GM19438 (cell line): ENCODE measurements around the gene TMEM132D.
"Not testable (repeated sequence)": the region's sequence is repeated elsewhere in the genome, so short reads cannot be mapped to it uniquely, and the experiment has no call there.

Experiments used
- ATAC-seq: cut with Tn5 transposase; IDR thresholded peaks from one replicate; pipeline ENCODE4 v1.9.1; 2021; ENCODE audit warnings: low read depth; ENCODE audit not compliant: unreplicated experiment

Gene TMEM132D

DNA sequence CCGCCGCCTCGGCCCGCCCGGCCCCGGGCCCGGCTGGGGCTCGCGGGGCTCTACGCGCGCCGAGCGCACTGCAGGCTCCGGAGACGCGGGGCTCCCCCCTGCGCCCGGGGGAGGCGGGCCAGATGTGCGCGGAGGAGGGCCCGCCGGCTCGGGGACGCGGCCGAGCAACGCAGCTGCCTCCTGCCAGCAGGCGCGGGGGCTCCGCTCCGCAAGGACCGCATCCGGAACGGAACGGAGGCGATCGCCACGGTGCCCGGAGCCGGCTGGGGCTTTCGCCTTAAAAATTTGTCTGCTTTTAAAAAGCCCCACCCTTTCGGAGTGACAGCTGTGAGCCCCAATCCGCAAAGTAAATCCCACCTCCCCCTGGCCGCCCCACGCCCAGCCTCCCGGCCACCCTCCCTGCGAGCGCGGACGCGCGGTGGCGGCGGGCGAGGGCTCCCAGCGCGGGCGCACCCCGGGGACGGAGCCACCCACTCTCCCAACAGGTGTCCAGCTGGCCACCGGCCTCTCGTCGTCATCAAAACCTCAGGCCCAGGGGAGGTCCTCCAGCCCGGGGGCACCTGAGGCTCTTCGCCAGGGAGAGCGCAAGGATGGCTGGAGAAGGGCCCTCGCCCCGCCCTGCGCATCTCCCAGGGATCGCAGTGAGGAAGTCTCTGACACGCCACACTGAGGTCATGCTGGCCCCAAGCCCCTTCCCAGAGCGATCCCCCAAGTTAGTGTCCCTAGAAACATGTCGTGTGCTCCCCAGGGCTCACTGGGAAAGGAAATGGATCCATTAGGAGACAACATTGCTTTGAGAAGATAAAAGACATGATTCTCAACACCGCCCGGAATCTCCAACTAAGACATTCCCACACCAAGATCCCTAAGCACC is at the start of gene TMEM132D:
TSS of gene TMEM132D (minus strand) at position 70 of the 874 bp plus-strand sequence.
- ATAC-seq: no peak

- ATAC-seq: no peak
Observed at GRCh38 chr12:129949651-129950050, 45.8 kb upstream of the TMEM132D start.

GRCh38 chr12:129941618-129942017 is 37.8 kb upstream of the TMEM132D start:
- ATAC-seq: no peak

- no peak for ATAC-seq
Observed at GRCh38 chr12:129938089-129938488, 34.3 kb upstream of the TMEM132D start.

GRCh38 chr12:129937426-129937825 is 33.6 kb upstream of the TMEM132D start:
- ATAC-seq: no peak

DNA sequence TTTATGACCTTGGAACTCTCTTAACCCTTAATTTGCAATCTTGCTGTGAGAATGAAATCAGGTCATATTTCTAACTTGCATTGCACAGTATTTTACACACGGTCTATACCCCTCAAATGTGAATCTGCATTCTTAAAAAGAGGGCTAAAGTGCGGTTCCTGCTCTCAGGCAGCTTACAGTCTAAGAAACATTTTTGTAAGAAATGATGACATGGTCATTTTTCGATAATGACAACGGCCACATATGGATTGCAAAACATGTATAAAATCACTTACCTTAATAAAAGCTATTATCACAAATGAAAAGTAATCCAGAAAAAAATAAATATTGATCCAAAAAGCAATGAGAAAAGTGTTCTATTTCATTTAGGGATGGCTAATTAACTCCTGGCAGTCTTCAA is 24.8 kb upstream of the TMEM132D start:
- no peak for ATAC-seq

- ATAC-seq: no peak
Observed at GRCh38 chr12:129927316-129927900, 23.6 kb upstream of the TMEM132D start.

GRCh38 chr12:129911428-129912049 is 7.7 kb upstream of the TMEM132D start:
- peak; percentile 58 for ATAC-seq

GRCh38 chr12:129909051-129910020 is 5.5 kb upstream of the TMEM132D start:
- ATAC-seq: no peak

- ATAC-seq: no peak
Observed at GRCh38 chr12:129903092-129903945, 506 bp downstream of the TMEM132D start.

DNA sequence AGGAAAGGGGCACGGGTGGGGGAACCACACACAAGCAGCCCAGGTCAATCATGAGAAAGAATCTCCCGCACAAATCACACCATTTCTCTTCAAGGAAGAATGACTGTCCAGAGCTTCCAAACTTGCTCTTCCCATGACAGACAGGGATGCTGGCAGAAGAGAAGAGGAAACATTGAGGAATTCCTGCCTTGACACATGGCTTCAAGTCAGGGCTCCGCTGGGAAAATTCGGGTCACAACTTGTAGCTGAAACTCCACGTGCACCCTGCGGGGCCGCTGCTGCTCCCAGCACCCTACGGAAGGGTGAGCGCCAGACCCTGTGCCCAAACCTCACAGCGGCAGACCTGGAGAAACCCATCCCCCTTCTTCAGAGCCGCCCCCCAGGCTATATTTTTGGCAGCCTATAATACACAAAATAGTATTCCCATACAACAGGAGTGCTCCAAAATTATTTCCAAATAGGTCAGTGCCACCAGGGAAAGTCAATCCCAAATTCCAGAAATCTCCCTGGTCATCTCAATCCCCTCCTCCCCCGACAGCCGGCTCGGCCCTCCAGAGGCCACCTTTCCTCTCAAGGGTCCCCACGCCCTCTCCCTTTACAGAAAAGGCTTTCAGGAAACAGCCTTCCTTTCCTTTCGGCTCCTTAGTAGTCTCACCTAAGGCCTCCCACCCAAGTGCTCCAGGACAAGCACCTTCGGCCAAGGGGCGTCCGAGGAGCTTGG is 1.3 kb downstream of the TMEM132D start:
- ATAC-seq: no peak

GRCh38 chr12:129901254-129901653 is 2.6 kb downstream of the TMEM132D start:
- ATAC-seq: no peak

- no peak for ATAC-seq
Observed at GRCh38 chr12:129900306-129900705, 3.5 kb downstream of the TMEM132D start.

DNA sequence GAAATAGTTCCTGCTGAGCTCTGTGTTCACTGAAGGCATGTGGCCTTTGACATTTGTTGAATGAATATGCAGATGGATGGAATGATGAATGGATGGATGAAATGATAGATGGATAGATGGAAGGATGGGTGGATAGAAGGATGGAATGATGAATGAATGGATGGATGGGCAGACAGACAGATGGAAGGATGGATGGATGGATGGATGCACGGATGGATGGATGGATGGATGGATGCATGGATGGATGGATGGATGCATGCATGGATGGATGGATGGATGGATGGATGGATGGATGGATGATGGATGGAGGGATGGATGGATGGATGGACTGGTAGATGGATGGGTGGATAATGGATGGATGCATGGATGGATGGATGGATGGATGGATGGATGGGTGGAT is 4.8 kb downstream of the TMEM132D start:
- not testable (repeated sequence) for ATAC-seq

- ATAC-seq: no peak
Observed at GRCh38 chr12:129893691-129894090, 10.1 kb downstream of the TMEM132D start.

- no peak for ATAC-seq
Observed at GRCh38 chr12:129887101-129887500, 16.7 kb downstream of the TMEM132D start.

DNA sequence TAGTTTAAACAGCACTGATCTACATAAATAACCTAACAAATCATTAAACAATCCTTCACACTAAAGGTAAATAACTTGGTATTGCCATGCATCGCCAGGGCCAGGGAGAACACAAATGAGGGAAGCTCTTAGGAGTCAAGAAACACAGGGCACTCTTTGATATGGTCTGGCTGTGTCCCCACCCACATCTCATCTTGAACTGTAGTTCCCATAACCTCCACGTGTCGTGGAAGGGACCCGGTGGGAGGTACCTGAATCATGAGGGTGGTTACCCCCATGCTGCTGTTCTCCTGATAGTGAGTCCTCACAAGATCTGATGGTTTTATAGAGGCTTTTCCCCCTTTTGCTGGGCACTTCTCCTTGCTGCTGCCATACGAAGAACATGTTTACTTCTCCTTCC is 17.3 kb downstream of the TMEM132D start:
- no peak for ATAC-seq

DNA sequence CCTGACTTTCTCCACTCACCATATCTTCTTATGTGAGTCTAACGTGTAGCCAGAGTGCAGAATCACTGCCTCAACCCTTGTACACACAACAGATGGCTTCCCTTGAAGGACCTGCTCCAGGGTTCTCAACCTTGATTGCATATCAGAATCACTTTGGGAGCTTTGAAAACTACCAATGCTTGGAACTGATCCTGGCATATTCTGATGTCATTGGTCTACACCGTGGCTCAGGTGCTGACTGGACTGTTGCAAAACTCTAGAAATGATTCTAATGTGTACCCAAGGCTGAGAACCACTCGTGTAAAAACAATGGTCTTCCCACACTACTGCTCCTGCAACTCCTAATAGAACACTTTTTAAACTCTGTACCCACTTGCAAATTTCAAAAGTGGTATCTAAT is 18.5 kb downstream of the TMEM132D start:
- no peak for ATAC-seq

DNA sequence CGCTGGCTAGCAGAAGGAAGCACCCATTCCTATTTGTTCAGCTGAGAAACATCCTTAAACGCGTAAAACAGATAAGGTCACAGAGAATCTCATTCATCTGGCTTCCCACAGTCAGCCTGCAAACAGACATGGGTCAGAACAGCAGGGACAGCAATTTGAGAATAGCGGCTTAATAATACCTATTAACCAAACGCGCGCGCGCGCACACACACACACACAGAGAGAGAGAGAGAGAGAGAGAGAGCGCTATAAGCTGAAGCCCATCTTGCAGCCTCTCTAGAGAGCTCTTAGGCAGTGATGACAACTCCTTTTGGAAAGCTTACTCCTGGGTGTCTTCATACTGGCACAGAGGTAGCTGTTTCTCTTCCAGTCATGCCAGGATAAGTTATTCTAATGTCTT is 26.4 kb downstream of the TMEM132D start:
- no peak for ATAC-seq
